Prostate gland (tissue), 2 donors: ENCODE data around the gene FRMPD4.

Experiments used
- CTCF ChIP-seq, 4 experiments: fragments of 200-600 bp in 2 of 4; fragments of 450-650 bp in 2 of 4; sonication (generic) in 2 of 4; IDR thresholded peaks; 1 replicate in 3 of 4; 2 replicates in 1 of 4; pipeline ENCODE4 v1.5.1; 2016 to 2019; ENCODE audit warnings: antibody characterized with exemption in 4 of 4, mild to moderate bottlenecking in 2 of 4, moderate library complexity in 2 of 4
- POLR2A ChIP-seq: fragments of 450-650 bp; IDR thresholded peaks from one replicate; pipeline ENCODE4 v1.6.1; 2016; ENCODE audit warnings: antibody characterized with exemption, mild to moderate bottlenecking
- POLR2AphosphoS5 ChIP-seq: sonication (generic); formaldehyde crosslinking; IDR thresholded peaks from one replicate; pipeline ENCODE4 v1.6.1; 2017; ENCODE audit warnings: antibody characterized with exemption

GRCh38 chrX:12374286-12374685, 236.0 kb downstream of the FRMPD4 start:
- TF ChIP-seq CTCF (IDR thresholded peaks at IDR 0.05) (no peak), POLR2AphosphoS5 (no peak), POLR2A (no peak)
